Measurements from ENCODE around the gene BRPF1.

DNA sequence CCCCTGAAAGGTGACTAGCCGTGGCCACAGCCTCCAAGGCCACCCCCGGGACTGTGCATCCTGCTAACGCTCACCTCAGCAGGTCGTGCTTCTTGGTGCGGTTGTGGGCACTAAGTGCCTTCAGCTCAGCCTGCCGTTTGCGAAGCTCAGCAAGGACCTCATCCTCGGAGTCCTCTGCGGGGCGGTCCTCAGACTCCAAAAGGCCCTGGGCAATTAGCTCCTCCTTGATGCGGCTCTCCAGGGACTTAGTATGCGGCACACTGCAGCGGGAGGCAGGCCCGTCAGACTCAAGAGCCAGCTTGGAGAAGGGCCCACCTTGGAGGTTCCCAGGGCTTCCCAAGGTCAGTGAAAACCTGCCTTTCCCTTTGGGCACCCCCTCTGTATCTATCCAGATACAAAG is 52.4 kb downstream of the BRPF1 start:
- TF ChIP-seq, protein P1, sequence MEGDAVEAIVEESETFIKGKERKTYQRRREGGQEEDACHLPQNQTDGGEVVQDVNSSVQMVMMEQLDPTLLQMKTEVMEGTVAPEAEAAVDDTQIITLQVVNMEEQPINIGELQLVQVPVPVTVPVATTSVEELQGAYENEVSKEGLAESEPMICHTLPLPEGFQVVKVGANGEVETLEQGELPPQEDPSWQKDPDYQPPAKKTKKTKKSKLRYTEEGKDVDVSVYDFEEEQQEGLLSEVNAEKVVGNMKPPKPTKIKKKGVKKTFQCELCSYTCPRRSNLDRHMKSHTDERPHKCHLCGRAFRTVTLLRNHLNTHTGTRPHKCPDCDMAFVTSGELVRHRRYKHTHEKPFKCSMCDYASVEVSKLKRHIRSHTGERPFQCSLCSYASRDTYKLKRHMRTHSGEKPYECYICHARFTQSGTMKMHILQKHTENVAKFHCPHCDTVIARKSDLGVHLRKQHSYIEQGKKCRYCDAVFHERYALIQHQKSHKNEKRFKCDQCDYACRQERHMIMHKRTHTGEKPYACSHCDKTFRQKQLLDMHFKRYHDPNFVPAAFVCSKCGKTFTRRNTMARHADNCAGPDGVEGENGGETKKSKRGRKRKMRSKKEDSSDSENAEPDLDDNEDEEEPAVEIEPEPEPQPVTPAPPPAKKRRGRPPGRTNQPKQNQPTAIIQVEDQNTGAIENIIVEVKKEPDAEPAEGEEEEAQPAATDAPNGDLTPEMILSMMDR (IDR thresholded peaks at IDR 0.05; ENCODE audit: insufficient read depth, low read depth, low read length) = no peak
- no peak for TF ChIP-seq EZH2 (IDR thresholded peaks at IDR 0.05; ENCODE audit: insufficient read depth, low read length)

Measured in astrocyte (in vitro differentiated cells and primary cell).